HUES64 (cell line): ENCODE data around the gene PCSK2.
A peak's percentile ranks its signal among the peaks of the same experiment; 100 is the strongest.
"Not testable (repeated sequence)": the region's sequence is repeated elsewhere in the genome, so short reads cannot be mapped to it uniquely, and the experiment has no call there.

Source experiments
- H3K27ac ChIP-seq: 2 replicates; pipeline ENCODE4 v1.7.0; 2013; ENCODE audit warnings: low read depth, low read length, inconsistent platforms
- H3K27me3 ChIP-seq: 2 replicates; pipeline ENCODE4 v1.6.1; 2013; ENCODE audit warnings: mild to moderate bottlenecking, low read length; ENCODE audit not compliant: insufficient read depth
- H3K36me3 ChIP-seq: 2 replicates; pipeline ENCODE4 v1.6.1; 2013; ENCODE audit warnings: mild to moderate bottlenecking, low read length; ENCODE audit not compliant: insufficient read depth
- H3K4me1 ChIP-seq: 2 replicates; pipeline ENCODE4 v1.6.1; 2013; ENCODE audit warnings: mild to moderate bottlenecking, low read length, moderate library complexity; ENCODE audit not compliant: insufficient read depth
- H3K4me3 ChIP-seq: 2 replicates; pipeline ENCODE4 v1.5.1; 2013; ENCODE audit warnings: mild to moderate bottlenecking, low read length, moderate library complexity
- H3K9ac ChIP-seq: 2 replicates; pipeline ENCODE4 v1.6.1; 2013; ENCODE audit warnings: mild to moderate bottlenecking, low read depth, low read length
- H3K9me3 ChIP-seq: 2 replicates; pipeline ENCODE4 v1.6.1; 2013; ENCODE audit warnings: low read depth, low read length; ENCODE audit not compliant: insufficient read depth
- WGBS: fragments of 150-250, 120-280 bp; methylation state at CpG from one replicate; pipeline ENCODE4 v1.1.7; 2013; ENCODE audit warnings: missing lambda C conversion rate; 5-methylcytosine and 5-hydroxymethylcytosine counted together

Gene PCSK2

DNA sequence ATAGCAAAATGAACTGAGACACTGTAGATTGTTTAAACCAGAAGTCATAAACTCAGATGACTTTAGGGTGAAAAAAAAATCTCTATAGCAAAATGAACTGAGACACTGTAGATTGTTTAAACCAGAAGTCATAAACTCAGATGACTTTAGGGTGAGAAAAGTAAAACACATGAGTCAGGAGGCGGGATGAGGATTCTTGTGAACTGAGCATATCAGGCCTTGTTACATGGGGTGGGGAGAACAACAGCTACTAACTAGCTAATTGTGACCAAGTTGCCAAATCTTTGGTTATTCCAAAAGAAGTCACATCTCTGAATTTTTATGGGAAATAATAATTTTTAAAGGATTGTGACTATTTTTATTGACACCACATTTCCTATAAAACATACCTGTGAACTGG is 7.0 kb upstream of the PCSK2 start:
- not testable (repeated sequence) for H3K4me3 ChIP-seq, H3K9me3 ChIP-seq, H3K27ac ChIP-seq, H3K4me1 ChIP-seq, H3K36me3 ChIP-seq, H3K9ac ChIP-seq
- 100% methylated on average over 1 of the region's 1 CpG for WGBS
- H3K27me3 ChIP-seq, result peaks cover 13% of the 10 kb centered on the region

- H3K36me3 ChIP-seq, result no peaks in the 10 kb centered on the region
- peaks cover 43% of the 10 kb centered on the region for H3K27me3 ChIP-seq
- H3K4me3 ChIP-seq, result no peak overlapping the region
- no peak overlapping the region for H3K27ac ChIP-seq
- H3K9ac ChIP-seq, result no peak overlapping the region
- WGBS, result 94% methylated on average over 3 of the region's 3 CpGs
- no peaks in the 10 kb centered on the region for H3K9me3 ChIP-seq
- H3K4me1 ChIP-seq, result 0 out of 2 replicates have a peak, but pooled peaks cover 6% of the 10 kb centered on the region
Measured at GRCh38 chr20:17223553-17223952, 3.3 kb upstream of the PCSK2 start.

DNA sequence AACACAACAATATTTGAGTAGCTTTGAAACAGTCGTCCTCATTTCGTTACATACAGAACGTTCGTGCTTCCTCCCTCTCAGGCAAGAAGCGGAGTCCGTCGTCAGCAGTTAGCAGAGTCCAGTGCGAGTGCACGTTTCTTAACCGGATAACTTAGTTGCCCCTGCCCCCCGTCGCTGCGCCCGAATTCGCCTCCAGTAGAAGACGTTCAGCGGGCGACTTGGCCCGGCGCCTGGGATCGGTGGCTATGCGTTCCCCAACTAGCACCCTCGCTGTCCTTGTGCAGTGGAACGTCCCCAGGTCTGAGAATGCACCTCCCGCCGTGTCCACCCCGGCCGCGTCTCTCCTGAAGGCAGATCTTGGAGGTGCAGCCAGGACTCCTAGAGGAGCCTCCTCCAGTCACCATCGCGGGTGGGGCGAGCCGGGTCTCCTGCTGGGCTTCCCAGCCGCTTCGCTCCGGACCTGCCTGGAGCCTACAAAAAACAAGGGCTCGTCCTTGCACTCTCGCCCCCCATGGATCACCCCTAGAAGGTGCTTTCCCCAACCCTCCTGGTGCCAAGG is 910 bp upstream of the PCSK2 start:
- Histone ChIP-seq H3K4me3 (peak overlapping the region; percentile 58), H3K27me3 (peaks cover 57% of the 10 kb centered on the region), H3K9ac (no peak overlapping the region), H3K27ac (no peak overlapping the region), H3K36me3 (no peaks in the 10 kb centered on the region), H3K9me3 (no peaks in the 10 kb centered on the region), H3K4me1 (peaks cover 25% of the 10 kb centered on the region)
- 2% methylated on average over 38 of the region's 38 CpGs for WGBS

- 5% methylated on average over 13 of the region's 17 CpGs for WGBS
- peaks cover 57% of the 10 kb centered on the region for H3K27me3 ChIP-seq
- no peaks in the 10 kb centered on the region for H3K9me3 ChIP-seq
- peaks cover 25% of the 10 kb centered on the region for H3K4me1 ChIP-seq
- no peak overlapping the region for H3K9ac ChIP-seq
- peak overlapping the region; percentile 60 for H3K4me3 ChIP-seq
- no peak overlapping the region for H3K27ac ChIP-seq
- no peaks in the 10 kb centered on the region for H3K36me3 ChIP-seq
Measured at GRCh38 chr20:17227219-17227575, 357 bp downstream of the PCSK2 start.

- Histone ChIP-seq H3K9me3 (no peaks in the 10 kb centered on the region), H3K9ac (no peak overlapping the region), H3K4me3 (peak overlapping the region; percentile 60), H3K27ac (no peak overlapping the region), H3K27me3 (peaks cover 57% of the 10 kb centered on the region), H3K4me1 (peaks cover 25% of the 10 kb centered on the region), H3K36me3 (no peaks in the 10 kb centered on the region)
- 5% methylated on average over 35 of the region's 35 CpGs for WGBS
Measured at GRCh38 chr20:17227669-17228623, 1.1 kb downstream of the PCSK2 start.

DNA sequence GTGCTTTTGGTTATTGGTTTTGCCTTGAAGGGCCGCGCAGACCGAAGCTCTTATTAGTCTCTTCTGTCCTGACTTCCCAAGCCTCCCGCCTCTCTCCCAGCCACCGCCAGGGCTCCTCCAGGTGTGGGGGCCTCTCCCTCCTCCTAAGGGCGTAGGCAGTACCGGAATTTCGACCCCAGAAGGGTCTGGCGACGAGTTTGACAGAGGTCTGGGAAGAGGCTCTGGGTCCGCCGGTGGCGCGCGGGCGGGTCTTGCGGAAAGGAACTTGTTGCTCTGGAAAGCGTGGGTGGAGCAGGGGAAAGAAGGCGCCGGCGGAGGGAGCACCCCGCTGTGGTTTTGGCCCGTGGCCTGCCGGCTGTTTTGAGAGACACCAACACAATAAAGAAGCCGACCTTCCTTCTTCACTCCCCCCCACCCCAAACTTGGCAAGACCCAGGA is 1.8 kb downstream of the PCSK2 start:
- H3K36me3 ChIP-seq, result no peaks in the 10 kb centered on the region
- peaks cover 57% of the 10 kb centered on the region for H3K27me3 ChIP-seq
- peaks cover 25% of the 10 kb centered on the region for H3K4me1 ChIP-seq
- H3K4me3 ChIP-seq, result peak overlapping the region; percentile 60
- H3K9ac ChIP-seq, result no peak overlapping the region
- H3K9me3 ChIP-seq, result no peaks in the 10 kb centered on the region
- no peak overlapping the region for H3K27ac ChIP-seq
- 3% methylated on average over 25 of the region's 25 CpGs for WGBS

- 29% methylated on average over 1 of the region's 1 CpG for WGBS
Measured at GRCh38 chr20:17229256-17229655, 2.4 kb downstream of the PCSK2 start.

GRCh38 chr20:17233626-17234025 is 6.8 kb downstream of the PCSK2 start:
- WGBS, result 94% methylated on average over 3 of the region's 4 CpGs
- H3K36me3 ChIP-seq, result no peaks in the 10 kb centered on the region

More at GRCh38 chr20:17229256-17229655, 2.4 kb downstream of the PCSK2 start:
- Histone ChIP-seq H3K9me3 (no peaks in the 10 kb centered on the region), H3K36me3 (no peaks in the 10 kb centered on the region), H3K27me3 (peaks cover 50% of the 10 kb centered on the region), H3K9ac (no peak overlapping the region), H3K4me3 (peak overlapping the region; percentile 60), H3K27ac (peak overlapping the region; percentile 39; the same call in 1 of the 2 replicates), H3K4me1 (peaks cover 25% of the 10 kb centered on the region)

DNA sequence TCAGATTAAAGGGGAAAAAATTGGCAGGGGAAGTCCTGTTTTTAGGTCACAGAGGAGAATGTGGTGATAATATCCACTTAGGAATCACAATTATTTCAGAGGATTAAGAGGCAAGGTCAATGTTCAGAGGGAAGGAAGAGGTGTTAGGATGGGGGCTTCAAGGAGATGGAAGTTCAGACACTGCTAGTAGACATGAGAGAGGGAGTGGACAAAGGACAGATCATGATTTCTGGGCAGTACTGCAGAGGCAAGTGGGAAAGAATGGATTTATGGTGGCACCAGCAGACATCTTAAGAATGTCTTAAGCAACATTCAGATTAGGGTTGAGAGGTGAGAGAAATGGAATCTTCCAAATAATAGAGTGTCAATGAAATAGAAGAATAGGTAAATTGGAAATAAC is 9.9 kb downstream of the PCSK2 start:
- no peak overlapping the region for H3K9ac ChIP-seq
- H3K4me3 ChIP-seq, result no peak overlapping the region
- no peak overlapping the region for H3K27ac ChIP-seq
- H3K27me3 ChIP-seq, result no peaks in the 10 kb centered on the region
- H3K36me3 ChIP-seq, result no peaks in the 10 kb centered on the region
- no peaks in the 10 kb centered on the region for H3K4me1 ChIP-seq
- H3K9me3 ChIP-seq, result no peaks in the 10 kb centered on the region

More at GRCh38 chr20:17233626-17234025, 6.8 kb downstream of the PCSK2 start:
- Histone ChIP-seq H3K4me3 (no peak overlapping the region), H3K4me1 (peaks cover 19% of the 10 kb centered on the region), H3K9me3 (no peaks in the 10 kb centered on the region), H3K9ac (no peak overlapping the region), H3K27me3 (peaks cover 13% of the 10 kb centered on the region), H3K27ac (no peak overlapping the region)

GRCh38 chr20:17248224-17248623 is 21.4 kb downstream of the PCSK2 start:
- Histone ChIP-seq H3K9ac (no peak overlapping the region), H3K36me3 (no peaks in the 10 kb centered on the region), H3K9me3 (no peaks in the 10 kb centered on the region), H3K4me3 (no peak overlapping the region), H3K4me1 (peaks cover 8% of the 10 kb centered on the region), H3K27me3 (no peaks in the 10 kb centered on the region), H3K27ac (no peak overlapping the region)
- WGBS, result 89% methylated on average over 3 of the region's 3 CpGs

DNA sequence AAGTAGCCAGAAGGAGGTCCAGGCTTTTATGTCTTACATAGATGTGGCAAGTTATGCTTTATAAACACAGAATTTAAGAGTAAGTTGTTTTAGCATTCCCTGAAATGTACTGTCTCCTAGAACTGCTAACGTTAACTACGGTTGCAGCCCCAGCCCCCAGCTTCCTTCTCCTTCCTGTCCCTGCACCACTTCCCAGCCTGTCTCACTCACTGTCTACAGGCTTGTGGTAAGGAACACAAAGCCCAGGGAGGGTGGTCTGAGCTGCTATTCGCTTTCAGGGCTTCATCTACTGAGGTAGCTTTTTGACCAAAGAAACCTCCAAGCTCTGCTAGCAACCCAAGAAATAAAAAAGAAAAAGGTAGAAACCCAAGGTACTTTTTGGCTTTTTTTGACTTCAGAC is 35.9 kb downstream of the PCSK2 start:
- H3K9me3 ChIP-seq, result no peaks in the 10 kb centered on the region
- H3K36me3 ChIP-seq, result no peaks in the 10 kb centered on the region
- no peaks in the 10 kb centered on the region for H3K27me3 ChIP-seq
- H3K9ac ChIP-seq, result no peak overlapping the region
- no peak overlapping the region for H3K4me3 ChIP-seq
- 54% methylated on average over 3 of the region's 3 CpGs for WGBS
- H3K4me1 ChIP-seq, result peaks cover 5% of the 10 kb centered on the region; the same call in 1 of the 2 replicates
- no peak overlapping the region for H3K27ac ChIP-seq
